HG02759 (cell line): ENCODE measurements around the gene MED29.

Experiments
- ATAC-seq: cut with Tn5 transposase; IDR thresholded peaks from one replicate; pipeline ENCODE4 v1.9.1; 2021; ENCODE audit warnings: mild to moderate bottlenecking, moderate library complexity; ENCODE audit not compliant: unreplicated experiment

The MED29 gene, protein sequence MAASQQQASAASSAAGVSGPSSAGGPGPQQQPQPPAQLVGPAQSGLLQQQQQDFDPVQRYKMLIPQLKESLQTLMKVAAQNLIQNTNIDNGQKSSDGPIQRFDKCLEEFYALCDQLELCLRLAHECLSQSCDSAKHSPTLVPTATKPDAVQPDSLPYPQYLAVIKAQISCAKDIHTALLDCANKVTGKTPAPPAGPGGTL

DNA sequence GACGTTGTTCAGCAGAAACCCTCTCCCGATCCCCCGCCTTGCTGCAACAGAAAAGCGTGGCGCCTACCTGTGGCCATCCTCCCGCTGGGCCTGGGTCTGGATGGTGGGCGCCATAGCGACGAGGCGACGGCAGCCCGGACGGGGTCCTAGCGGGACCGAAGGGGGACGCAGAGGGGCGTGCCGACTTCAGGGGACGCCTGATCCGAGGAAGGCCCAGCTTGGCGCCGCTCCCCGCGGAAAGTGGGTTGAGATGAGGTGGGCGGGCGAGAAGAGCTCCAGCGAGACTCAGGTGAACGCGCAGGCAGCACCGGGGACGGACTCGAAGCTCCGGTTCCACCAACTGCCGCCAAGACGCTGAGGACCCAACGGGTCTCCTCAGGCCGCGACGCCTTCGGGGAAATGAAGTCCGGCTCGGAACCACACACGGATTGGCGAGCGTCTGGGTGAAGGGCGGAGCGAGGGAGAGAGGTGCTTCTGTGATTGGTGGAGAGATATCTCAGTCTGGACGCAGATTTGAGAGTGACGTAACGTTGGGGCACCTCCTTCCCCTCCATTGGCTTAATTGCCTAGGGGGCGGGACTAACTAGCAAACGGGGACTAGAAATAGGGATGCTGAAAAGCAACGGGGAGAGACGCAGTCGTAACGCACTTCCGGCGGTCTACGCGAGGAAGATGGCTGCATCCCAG is at the start of gene MED29, which contains the start of gene PAF1:
MED29 (plus strand) TSS at position 628 of the 687 bp plus-strand sequence; CDS start at position 673, 45 bp downstream.
PAF1 (minus strand) TSS at position 356 of the 687 bp plus-strand sequence; CDS start at position 114, 242 bp downstream.
- peak; percentile 89 for ATAC-seq

DNA sequence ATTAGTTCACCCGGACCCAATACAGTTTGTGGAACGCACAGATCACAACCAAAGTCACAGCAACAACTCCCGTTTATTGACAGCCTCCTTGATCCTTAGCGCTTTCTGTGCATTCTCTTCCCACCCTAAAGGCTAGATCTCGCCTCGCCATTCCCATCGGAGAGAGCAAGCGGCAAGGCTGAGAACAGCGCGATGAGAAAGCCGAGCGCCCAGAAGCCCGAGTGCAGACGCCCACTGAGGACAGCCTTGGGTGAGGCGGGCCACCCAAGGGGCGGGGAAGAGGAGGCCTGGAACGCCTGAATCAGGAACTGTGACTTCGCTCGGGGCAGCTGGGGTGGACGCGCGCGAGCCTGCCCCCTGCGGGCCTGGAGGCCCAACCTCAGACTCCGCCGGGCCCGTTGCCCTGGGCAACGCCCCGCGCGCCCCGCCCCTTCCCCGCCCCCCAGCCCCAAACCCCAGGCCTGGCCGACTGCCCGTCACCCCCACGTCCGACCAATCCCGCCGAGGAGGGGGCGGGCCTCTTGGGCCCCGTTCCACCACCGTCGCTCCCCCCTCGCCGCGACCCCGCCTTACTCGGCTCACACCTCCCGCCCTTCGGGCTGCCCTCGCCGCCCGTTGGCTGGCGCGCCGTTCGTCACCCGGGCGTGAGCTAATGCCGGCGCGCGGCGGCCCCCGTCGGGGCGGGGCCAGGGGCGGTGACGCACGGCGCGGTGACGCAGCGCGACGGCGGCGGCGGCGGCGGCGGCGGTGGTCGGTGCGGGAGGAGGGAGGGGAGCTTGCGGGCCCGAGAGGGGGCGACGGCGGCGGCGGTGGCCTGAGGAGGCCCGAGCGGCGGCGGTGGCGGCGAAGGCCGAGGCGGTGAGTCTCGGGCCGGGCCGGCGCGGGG is 49.2 kb upstream of the MED29 start, which contains the start of gene SAMD4B:
SAMD4B (plus strand) TSS at position 703 of the 886 bp plus-strand sequence. CDS start 14,473 bp downstream, outside the sequence.
- ATAC-seq = peak; percentile 91

DNA sequence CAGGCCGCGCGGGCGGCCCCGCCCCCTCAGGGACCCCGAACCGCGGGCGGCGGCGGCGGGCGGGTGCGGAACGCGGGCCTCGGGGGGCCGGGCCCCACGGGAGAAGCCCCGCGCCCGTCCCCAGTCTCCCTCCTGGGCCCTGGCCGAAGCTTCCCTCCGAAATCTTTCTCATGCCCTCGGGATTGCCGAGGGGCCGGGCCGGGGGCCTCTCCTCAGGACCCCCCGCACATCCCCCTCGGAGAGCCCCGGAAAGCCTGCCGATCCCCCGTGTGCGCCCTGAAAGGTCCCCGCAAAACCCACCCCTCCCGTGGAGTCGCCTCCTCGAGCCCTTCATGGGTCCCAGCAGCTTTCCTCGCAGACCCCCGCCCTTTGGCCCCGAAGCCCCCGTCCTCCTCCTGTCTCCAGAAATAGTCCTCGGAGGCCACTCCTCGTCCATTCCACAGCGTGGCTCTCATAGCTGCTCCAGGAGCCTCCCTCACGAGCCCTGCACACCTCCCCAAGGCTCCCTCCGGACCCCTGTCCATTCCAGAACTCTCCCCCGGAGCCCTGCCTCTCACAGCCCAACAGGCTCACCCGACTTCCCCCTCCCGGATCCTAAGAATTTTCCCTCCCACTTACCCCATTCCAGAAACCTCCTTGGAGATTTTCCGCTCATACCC is 48.4 kb upstream of the MED29 start:
- no peak for ATAC-seq

DNA sequence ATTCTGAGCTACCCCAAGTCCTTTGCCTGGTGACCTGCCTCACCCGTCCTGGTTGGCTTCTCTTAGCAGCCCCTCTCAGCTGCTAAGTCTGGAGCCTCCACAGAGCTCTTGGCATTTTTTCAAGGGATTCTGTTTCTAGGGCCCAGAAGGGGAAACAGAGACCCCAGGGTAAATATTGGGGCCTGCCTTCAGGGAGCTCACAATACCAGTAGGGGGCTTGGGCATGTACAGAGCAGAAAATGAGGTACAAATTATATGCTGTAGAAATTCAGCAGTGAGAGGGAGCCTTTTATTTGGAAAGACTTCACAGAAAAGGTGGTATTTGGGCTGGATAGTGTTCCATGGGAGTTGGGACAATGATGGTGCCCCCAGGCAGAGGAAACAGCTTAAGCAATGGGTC is 45.2 kb upstream of the MED29 start:
- no peak for ATAC-seq

DNA sequence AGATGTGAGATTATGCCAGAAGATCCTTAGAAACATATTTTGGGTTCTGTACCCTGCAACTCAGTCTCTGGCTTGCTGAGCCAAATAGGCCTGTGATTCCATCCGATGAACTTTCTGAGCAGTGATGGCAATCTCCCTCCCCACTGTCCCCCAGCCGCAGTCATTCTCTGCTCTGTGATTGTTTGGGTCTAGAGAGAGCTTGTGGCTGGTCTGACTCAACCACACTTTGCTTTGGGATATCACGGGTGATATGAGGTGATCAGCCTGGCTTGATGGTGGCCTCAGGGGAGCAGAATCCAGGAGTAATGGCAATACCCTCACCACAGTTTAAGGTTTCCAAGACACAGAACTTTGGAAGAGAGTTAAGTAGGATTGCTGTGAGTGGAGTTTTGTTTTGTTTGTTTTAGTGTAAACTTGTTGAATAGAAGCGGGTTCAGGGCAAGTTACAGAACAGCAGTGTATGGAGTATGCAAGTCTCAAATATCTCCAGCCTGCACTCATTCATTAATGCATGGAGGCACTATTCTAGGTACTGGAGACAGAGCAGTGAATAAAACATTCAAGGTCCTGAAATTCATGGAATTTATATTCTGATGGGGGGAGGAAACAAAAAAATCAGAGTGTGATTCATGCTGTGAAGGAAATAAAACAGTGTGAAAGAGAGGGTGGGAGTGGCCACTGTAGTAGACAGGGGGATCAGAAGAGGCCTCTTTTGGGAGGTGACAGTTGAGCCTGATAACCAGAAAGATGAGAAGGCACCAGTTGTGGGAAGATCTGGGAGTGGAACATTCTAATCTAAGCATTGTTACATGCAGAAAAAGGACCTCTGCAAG is 43.6 kb upstream of the MED29 start:
- ATAC-seq = no peak

DNA sequence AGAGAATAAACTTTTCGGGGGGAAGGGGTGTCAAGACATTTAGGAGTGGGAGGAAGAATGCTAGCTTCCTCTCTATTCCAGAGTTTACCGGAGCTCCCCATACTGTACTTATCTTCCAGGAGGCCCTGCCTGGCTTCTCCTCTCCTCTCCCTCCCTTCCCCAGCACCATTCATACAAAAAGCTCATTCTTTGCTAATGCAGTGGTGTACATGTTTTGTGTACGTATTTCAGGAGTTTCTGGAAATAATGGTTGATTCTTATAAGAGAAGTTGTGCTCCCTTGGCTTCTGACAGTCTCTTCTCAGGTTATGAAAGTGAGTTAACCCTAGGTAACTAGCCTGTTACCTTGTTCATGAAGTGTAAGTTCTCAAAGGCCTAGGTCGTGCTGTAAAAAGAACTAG is 41.9 kb upstream of the MED29 start:
- no peak for ATAC-seq

DNA sequence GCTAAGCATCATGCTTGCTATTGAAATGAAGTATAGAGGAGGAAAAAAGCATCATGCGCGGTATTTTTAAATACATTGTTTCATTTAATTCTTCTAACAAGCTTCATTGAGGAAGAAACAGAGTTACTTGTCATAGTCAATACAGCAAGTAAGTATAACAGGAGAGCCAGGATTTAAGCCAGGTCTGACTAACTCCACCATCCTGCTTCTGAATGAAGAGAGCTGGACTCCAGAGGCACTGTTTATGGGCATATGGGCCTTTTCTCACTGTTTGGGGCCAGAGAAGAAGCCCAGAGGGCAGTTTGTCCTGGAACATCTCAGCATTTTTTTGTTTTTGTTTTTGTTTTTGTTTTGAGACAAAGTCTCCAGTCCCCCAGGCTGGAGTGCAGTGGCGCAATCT is 41.0 kb upstream of the MED29 start:
- no peak for ATAC-seq

DNA sequence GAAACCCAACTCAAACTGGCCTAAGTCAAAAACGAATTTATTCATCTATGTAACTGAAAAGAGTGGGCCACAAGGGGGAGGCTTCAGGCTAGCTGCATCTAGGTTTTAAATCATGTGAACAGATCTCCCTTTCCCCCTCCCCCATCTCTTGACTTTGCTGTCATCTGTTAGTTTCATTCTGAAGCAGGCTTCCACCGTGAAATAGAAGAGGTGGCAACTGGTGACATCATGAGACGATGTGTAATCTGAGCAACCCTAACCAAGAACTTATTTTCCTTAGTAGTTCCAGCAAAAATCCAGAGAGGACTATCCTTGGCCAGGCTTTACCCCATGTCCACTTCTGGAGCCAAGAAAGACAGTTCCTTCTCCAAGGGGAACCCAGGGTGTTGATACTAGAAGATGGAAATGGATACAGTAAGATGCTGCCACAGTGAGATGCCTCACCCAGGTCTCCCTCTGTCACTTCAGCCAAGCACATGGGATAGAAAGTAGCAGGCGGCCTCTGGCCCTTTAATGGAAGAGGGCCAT is 39.6 kb upstream of the MED29 start:
- ATAC-seq = peak; percentile 71

DNA sequence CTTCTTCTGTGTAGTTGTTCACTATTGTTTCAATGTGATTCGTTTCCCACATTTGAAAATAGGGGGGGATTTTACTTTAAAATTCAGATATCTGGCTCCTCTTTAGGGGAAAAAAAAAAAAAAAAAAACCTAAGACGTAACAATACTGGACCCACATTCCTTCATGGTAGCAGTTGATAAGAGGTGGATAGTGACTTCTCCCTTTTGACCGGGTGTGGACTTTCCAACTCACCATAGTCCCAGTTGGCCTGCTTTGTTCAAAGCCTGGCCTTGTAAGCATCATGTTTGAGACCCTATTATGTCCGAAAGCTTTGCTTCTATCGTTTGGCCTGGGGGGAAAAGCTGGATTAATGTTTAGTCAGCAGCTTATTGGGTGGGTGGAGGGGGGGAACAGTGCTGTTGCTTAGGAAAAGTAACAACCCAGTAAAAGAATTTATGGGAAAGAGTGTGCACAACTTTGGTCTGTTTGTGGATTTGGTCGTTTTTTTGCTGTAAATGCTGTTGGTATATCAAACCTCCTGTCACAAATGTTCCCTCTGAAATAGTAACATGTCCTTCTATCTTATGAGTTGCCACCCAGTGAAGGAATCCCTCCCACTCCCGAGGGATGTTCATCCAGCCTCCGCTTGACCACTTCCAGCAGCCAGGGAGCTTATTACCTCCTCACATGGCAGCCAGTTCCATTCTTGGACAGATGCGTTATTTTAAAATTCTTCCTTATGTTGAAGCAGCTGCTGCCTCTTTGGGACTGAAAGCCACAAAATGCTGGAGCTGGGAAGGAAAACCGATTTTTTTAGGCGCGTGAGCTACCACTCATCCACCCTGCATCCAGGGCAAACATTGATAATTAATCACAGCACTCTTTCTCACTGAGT is 38.6 kb upstream of the MED29 start:
- no peak for ATAC-seq

DNA sequence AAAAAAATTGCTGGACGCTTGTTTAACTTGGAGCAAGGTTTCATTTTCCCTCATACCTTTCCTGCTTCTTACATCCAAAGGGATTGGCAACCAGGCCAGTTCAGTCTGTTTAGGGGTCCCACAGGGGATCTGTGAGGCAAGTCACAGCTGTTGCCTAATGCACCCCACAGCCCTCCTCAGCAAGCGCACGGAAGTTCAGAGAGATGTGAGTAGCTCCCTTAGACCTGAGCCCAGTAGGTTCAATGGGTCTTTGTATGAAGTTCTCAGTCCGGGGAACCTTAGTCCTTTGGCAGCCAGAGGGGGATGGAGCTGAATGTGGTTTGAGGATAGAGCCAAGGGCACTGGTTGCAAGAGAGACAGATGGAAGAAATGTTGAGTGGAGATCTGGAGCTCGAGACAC is 35.9 kb upstream of the MED29 start:
- ATAC-seq = no peak

DNA sequence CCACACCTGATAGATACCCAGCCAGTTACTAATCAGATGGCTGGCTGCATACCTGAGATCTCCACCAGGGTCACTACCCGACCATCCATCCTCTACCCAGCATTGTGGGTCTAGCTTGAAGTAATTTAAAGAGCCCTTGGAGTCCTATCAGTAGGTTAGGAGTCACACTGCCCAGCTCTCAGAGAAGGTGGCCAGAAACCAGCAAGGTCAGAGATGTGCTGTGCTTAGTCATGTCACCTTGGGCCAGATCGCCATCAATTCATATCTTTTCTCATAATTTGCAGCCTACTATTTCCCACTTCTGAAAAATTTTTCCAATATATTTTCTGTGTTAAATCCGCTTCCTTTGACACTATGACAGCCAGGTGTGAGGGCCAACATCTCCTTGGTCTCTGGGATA is 35.1 kb upstream of the MED29 start:
- ATAC-seq = no peak

DNA sequence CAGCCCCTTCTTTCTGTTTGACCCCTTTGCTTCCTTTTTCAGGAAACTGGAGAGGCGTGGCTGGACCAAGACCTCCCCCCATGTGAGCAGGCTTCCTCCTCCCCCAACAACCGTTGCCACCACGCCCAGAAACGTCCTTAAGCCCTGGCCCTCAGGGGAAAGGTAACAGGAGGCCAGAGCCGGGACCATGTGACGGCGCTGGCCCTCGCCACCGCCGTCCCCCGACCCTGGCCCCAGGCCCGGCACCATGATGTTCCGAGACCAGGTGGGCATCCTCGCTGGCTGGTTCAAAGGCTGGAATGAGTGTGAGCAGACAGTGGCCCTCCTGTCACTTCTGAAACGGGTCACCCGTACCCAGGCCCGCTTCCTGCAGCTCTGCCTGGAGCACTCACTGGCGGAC is 34.5 kb upstream of the MED29 start:
- no peak for ATAC-seq

DNA sequence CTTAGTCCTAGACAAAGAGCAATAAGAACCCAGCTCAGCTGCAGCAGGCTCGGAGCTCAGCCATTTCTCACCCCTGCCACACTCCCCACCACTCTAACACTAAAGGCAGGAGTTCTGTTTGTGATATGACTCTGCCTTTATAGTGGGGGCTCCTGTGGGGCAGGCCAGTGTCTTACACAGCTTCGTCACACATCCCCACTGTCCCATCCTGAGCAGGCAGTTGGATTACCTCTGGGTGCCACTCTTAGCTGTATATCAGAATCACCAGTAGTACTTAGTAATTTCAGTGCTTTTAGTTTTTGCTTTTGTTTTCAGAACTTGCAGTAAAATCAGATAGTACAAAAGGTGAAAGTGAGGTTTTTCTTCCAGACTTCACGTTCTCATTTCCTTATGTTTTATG is 32.2 kb upstream of the MED29 start:
- no peak for ATAC-seq

DNA sequence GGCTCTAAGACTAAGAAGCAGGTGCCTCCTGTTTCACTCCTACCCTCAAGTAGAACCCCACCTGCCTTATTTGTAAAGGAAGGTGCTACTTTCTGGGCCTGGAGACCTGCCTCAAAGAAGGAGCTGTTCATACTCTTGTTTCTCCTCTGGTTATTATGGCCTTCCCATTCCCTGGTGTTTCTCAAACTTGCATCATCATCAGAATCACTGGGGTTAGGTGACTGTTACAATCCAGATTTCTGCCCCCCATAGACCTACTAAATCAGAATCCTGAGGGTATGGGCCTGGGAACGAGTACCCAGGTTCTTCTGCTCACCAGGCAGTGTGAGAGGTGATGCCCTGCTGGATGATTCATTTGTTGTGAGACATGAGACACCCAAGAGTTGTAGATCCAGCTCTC is 30.6 kb upstream of the MED29 start:
- no peak for ATAC-seq

DNA sequence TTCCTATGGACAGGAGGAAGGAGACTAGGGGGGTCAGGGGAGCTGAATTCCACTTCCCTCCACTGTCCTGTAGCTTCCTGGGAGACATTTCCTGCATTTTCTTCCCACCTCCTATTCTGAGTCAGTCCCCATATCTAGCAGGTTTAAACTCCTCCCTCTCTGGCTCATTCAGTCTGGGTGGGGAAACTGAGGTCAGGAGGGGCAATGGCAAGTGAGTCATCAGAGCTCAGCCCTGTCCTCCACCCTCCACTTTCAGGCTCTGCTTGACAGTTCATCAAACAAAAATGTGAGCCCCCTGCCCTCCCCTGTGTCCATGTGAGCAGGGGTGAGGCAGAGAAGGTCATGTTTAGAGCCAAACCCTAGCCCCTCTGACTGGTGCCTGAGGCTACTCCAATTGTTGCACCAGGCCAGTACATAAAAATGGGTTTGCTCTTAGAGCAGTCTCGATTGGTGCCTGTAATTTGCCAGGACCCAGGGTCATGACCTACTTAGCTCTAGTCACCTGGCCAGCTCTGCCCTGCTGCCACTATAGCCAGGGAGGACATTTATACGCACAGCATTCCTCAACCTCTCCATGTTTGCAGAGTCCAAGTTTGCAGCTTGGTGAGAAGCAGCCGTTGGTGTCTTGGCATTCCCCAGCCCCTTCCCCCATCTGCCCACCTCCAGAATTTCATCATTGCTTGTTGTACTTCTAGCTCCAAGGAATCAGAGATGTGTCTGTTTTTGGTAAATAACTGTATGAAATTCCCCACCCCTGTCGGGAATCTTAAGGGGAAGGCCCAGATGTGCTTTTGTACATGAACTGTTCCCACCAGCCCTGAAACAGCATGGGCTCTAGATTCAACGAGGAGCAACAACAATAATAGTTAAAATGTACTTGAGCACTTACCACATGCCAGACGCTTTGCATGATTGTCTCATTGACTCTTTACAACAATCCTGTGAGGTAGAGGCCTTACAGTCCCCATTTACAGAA is 28.2 kb upstream of the MED29 start:
- no peak for ATAC-seq

DNA sequence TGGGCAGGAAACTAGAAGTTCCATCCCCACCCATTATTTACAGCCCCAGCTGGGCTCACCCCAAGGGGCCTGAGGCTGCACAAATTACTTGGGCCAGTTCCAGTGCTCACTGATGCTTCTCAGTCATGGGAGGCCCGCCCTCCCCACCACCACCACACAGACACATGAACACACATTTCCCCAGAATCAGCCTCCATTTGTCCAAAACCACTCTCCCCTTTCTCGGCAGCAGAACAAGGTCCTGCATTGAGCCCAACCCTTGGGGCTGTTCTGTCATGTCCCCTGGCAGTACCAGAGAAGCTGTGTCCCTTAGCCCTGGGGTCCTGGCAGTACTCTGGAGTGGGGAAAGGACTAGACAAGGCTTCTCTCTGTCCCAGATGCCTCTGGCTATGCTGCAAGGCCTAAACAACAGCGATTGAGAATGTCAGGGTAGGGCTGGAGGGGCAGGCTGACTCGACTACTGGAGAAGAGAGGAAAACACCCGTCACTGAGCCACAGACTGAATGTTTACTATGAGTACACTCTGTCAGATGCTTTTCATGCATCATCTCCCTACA is 27.2 kb upstream of the MED29 start:
- no peak for ATAC-seq

DNA sequence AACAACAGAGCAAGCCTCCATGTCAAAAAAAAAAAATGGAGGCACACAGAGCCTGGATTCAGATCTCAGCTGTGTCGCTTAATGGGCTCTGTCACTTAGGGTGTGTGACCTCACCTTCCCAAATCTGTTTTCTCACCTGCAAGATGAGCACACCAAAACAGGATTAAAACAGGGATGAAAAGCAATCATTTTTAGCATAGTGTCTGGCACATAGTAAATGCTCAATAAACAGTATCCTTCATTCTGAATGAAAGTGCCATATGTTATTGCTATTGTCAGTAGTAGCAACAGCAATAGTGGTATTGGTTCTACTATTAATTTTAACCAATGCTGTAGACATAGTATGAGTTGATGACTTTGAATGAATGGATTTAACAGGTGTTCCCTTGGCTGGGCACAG is 25.6 kb upstream of the MED29 start:
- no peak for ATAC-seq
